NCI-H1436 (cell line): ENCODE results near the gene LACRT.
"Not testable (repeated sequence)": the region's sequence is repeated elsewhere in the genome, so short reads cannot be mapped to it uniquely, and the experiment has no call there.

Experiments used
- DNase-seq: peaks from one replicate; lab custom pipeline; 2025; lab: John Stamatoyannopoulos, UW

Gene LACRT

GRCh38 chr12:54634795-54635194, at the start of gene LACRT:
TSS of gene LACRT (minus strand) at chr12:54634895. CDS start at chr12:54634841, 54 bp downstream.
- DNase-seq: no peak

GRCh38 chr12:54683398-54683797, 48.7 kb upstream of the LACRT start:
- no peak for DNase-seq

GRCh38 chr12:54682674-54683073, 48.0 kb upstream of the LACRT start:
- no peak for DNase-seq

- no peak for DNase-seq
Measured at GRCh38 chr12:54680374-54680773, 45.7 kb upstream of the LACRT start.

GRCh38 chr12:54678131-54678530, 43.4 kb upstream of the LACRT start:
- DNase-seq: no peak

- no peak for DNase-seq
Measured at GRCh38 chr12:54667945-54668344, 33.2 kb upstream of the LACRT start.

GRCh38 chr12:54666008-54666407, 31.3 kb upstream of the LACRT start:
- DNase-seq: no peak

GRCh38 chr12:54665022-54665635, 30.4 kb upstream of the LACRT start:
- DNase-seq: not testable (repeated sequence)

GRCh38 chr12:54663603-54664002, 28.9 kb upstream of the LACRT start:
- no peak for DNase-seq

GRCh38 chr12:54662026-54662425, 27.3 kb upstream of the LACRT start:
- DNase-seq: no peak

- no peak for DNase-seq
Measured at GRCh38 chr12:54661048-54661447, 26.4 kb upstream of the LACRT start.

GRCh38 chr12:54660320-54660962, 25.7 kb upstream of the LACRT start:
- no peak for DNase-seq

GRCh38 chr12:54658306-54659264, 23.9 kb upstream of the LACRT start:
- peak; percentile 17 for DNase-seq

GRCh38 chr12:54657105-54657607, 22.5 kb upstream of the LACRT start:
- DNase-seq: no peak

- no peak for DNase-seq
Measured at GRCh38 chr12:54654926-54655325, 20.2 kb upstream of the LACRT start.

GRCh38 chr12:54653025-54653424, 18.3 kb upstream of the LACRT start:
- no peak for DNase-seq

- DNase-seq: no peak
Measured at GRCh38 chr12:54650889-54651288, 16.2 kb upstream of the LACRT start.

- no peak for DNase-seq
Measured at GRCh38 chr12:54650409-54650808, 15.7 kb upstream of the LACRT start.

- no peak for DNase-seq
Measured at GRCh38 chr12:54649825-54650224, 15.1 kb upstream of the LACRT start.

GRCh38 chr12:54648265-54648664, 13.6 kb upstream of the LACRT start, which contains the start of gene DCD:
TSS of gene DCD (minus strand) at chr12:54648365. CDS start at chr12:54648303, 62 bp downstream.
- DNase-seq: no peak

- DNase-seq: no peak
Measured at GRCh38 chr12:54641554-54641953, 6.9 kb upstream of the LACRT start.

- no peak for DNase-seq
Measured at GRCh38 chr12:54641089-54641488, 6.4 kb upstream of the LACRT start.
